ENCODE results near the gene RABEP2. TPM values are rescaled to one million over a fixed set of nuclear protein-coding genes. Genes with fewer than 3 reads are reported as not detected.

Gene RABEP2
- total RNA-seq, 1 experiment from 2014 or later, result 17.6 TPM

DNA sequence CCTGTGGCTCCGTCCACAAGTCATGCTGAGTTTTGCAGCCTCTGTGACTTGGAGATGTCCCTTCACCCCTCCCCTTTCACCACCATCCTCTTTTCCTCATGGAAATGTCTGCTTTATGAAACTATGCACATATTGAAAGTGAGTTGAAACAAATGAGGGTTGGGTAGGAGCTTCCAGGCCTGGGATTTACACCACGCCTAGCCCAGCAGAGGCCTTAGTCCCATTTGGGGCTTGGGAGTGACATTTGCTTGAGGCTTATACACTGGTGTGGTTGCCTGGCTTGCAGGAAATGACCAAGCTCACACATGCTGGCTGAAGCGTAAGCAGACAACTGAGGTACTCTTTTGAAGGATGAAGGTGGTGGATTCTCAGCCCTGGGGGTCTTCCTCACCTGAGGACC lies 39.0 kb upstream of the RABEP2 start:
- CTCF ChIA-PET, result no interaction called here
- no peaks in the 10 kb centered on the region for H3K9me3 ChIP-seq (ENCODE audit: low read depth, low read length, poor library complexity, severe bottlenecking)
- DNase-seq (ENCODE audit: low spot score), result no peak
- BruUV-seq (replicated peaks), result TSS peak; percentile 23
- H3K27ac ChIP-seq (ENCODE audit: low read depth, low read length, poor library complexity, severe bottlenecking), result no peak overlapping the region
- H3K4me3 ChIP-seq (ENCODE audit: low read depth, low read length, poor library complexity, severe bottlenecking), result no peak overlapping the region
- no peak for TF ChIP-seq EZH2 (IDR thresholded peaks at IDR 0.05; ENCODE audit: borderline replicate concordance, low read depth, low read length, poor library complexity, severe bottlenecking)
- TF ChIP-seq, protein P1, sequence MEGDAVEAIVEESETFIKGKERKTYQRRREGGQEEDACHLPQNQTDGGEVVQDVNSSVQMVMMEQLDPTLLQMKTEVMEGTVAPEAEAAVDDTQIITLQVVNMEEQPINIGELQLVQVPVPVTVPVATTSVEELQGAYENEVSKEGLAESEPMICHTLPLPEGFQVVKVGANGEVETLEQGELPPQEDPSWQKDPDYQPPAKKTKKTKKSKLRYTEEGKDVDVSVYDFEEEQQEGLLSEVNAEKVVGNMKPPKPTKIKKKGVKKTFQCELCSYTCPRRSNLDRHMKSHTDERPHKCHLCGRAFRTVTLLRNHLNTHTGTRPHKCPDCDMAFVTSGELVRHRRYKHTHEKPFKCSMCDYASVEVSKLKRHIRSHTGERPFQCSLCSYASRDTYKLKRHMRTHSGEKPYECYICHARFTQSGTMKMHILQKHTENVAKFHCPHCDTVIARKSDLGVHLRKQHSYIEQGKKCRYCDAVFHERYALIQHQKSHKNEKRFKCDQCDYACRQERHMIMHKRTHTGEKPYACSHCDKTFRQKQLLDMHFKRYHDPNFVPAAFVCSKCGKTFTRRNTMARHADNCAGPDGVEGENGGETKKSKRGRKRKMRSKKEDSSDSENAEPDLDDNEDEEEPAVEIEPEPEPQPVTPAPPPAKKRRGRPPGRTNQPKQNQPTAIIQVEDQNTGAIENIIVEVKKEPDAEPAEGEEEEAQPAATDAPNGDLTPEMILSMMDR (conservative IDR thresholded peaks at IDR 0.05; ENCODE audit: low read depth, low read length), result no peak
- H3K36me3 ChIP-seq (ENCODE audit: insufficient read depth, low read length, poor library complexity, severe bottlenecking), result peaks cover 37% of the 10 kb centered on the region
- intact Hi-C loops (cut with micrococcal nuclease; ENCODE audit: unreplicated experiment), result no loop called here
- POLR2A ChIA-PET (ENCODE audit: low non-redundant PET), result no interaction called here
- no peaks in the 10 kb centered on the region for H3K4me1 ChIP-seq (ENCODE audit: insufficient read depth, low read length, poor library complexity, severe bottlenecking)
- H3K27me3 ChIP-seq (replicated peaks; ENCODE audit: insufficient read depth, low read depth, low read length, poor library complexity), result no peaks in the 10 kb centered on the region

DNA sequence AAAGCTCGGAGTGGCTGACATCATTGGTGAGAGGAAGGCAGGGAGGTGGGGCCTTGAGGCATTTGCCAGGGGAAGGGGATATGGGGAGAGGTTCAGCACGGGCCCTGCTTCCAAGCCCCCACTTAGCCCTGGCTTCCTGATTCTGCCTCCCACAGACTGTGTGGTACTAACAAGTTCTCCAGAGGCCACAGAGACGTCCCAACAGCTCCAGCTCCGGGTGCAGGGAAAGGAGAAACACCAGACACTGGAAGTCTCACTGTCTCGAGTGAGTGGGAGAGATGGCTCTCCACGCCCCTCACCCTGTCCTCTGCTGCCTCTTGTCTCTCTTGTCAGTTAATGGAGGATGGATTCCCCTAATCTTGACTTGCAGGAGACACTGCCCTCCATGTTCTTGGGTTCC lies 33.8 kb upstream of the RABEP2 start:
- intact Hi-C loops (cut with micrococcal nuclease; ENCODE audit: unreplicated experiment), result no loop called here
- BruUV-seq (replicated peaks), result no TSS peak
- Histone ChIP-seq H3K9me3 (ENCODE audit: low read depth, low read length, poor library complexity, severe bottlenecking) (no peaks in the 10 kb centered on the region), H3K27me3 (replicated peaks; ENCODE audit: insufficient read depth, low read depth, low read length, poor library complexity) (no peaks in the 10 kb centered on the region), H3K27ac (ENCODE audit: low read depth, low read length, poor library complexity, severe bottlenecking) (no peak overlapping the region), H3K4me3 (ENCODE audit: low read depth, low read length, poor library complexity, severe bottlenecking) (no peak overlapping the region), H3K4me1 (ENCODE audit: insufficient read depth, low read length, poor library complexity, severe bottlenecking) (no peaks in the 10 kb centered on the region), H3K36me3 (ENCODE audit: insufficient read depth, low read length, poor library complexity, severe bottlenecking) (peaks cover 67% of the 10 kb centered on the region)
- no peak for DNase-seq (ENCODE audit: low spot score)
- no peak for TF ChIP-seq EZH2 (IDR thresholded peaks at IDR 0.05; ENCODE audit: borderline replicate concordance, low read depth, low read length, poor library complexity, severe bottlenecking)
- TF ChIP-seq, protein P1 (conservative IDR thresholded peaks at IDR 0.05; ENCODE audit: low read depth, low read length), result no peak
- ChIA-PET POLR2A (ENCODE audit: low non-redundant PET) (no interaction called here), CTCF (no interaction called here)

DNA sequence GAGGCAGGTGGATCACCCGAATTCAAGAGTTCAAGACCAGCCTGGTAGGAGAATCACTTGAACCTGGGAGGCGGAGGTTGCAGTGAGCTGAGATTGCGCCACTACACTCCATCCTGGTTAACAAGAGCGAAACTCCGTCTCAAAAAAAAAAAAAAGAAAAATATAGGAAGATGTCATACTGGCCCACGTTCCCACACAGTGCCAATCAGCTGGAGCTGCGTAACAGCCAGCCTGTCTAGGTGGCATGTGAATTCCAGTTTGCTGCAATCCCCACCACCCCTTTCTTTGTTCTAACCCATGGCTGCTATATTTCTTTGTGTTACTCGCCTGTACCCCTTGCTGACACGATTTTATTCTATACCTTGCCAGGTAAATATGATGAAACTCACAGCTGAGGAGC lies 33.2 kb upstream of the RABEP2 start:
- Histone ChIP-seq H3K27ac (ENCODE audit: low read depth, low read length, poor library complexity, severe bottlenecking) (no peak overlapping the region), H3K27me3 (replicated peaks; ENCODE audit: insufficient read depth, low read depth, low read length, poor library complexity) (no peaks in the 10 kb centered on the region), H3K4me3 (ENCODE audit: low read depth, low read length, poor library complexity, severe bottlenecking) (no peak overlapping the region), H3K36me3 (ENCODE audit: insufficient read depth, low read length, poor library complexity, severe bottlenecking) (peaks cover 69% of the 10 kb centered on the region), H3K9me3 (ENCODE audit: low read depth, low read length, poor library complexity, severe bottlenecking) (no peaks in the 10 kb centered on the region), H3K4me1 (ENCODE audit: insufficient read depth, low read length, poor library complexity, severe bottlenecking) (no peaks in the 10 kb centered on the region)
- no TSS peak for BruUV-seq (replicated peaks)
- POLR2A ChIA-PET (ENCODE audit: low non-redundant PET), result no interaction called here
- DNase-seq (ENCODE audit: low spot score), result no peak
- intact Hi-C loops (cut with micrococcal nuclease; ENCODE audit: unreplicated experiment), result no loop called here
- TF ChIP-seq, protein P1 (conservative IDR thresholded peaks at IDR 0.05; ENCODE audit: low read depth, low read length), result no peak
- no peak for TF ChIP-seq EZH2 (IDR thresholded peaks at IDR 0.05; ENCODE audit: borderline replicate concordance, low read depth, low read length, poor library complexity, severe bottlenecking)
- CTCF ChIA-PET, result no interaction called here
